Suppressor macrophage treated with lipopolysaccharide for 4 hours (primary cell): ENCODE results near the gene SYNE2.
"Not testable (repeated sequence)": the region's sequence is repeated elsewhere in the genome, so short reads cannot be mapped to it uniquely, and the experiment has no call there.

Source experiments
- DNase-seq: peaks from one replicate; pipeline ENCODE4 v3.0.0-alpha.2; 2020

SYNE2 gene

DNA sequence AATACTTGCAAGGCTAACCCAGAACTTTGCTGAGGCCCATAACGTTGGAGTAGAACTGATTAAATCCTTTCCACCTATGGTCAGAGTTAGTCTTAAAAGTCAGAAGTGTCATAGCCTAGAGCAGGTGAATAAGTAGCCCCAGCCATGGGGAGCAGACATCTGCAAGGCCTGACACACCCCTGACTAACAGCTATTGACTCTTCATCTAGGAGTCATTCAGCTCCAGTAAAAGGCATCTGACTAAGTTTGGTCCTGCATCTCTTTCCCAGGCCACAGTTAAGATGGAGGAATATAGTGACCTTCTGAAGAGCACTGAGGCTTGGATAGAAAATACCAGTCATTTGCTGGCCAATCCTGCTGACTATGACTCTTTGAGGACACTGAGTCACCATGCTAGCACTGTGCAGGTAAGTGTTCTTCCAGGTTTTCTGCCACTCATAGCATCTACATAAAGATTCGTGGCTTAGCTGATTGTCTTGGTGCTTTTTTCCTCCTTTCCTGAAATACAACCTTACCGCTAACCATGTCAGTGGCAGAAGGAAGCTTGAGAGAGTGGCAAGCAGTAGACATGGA lies 228.5 kb downstream of the SYNE2 start:
- DNase-seq, result no peak

DNA sequence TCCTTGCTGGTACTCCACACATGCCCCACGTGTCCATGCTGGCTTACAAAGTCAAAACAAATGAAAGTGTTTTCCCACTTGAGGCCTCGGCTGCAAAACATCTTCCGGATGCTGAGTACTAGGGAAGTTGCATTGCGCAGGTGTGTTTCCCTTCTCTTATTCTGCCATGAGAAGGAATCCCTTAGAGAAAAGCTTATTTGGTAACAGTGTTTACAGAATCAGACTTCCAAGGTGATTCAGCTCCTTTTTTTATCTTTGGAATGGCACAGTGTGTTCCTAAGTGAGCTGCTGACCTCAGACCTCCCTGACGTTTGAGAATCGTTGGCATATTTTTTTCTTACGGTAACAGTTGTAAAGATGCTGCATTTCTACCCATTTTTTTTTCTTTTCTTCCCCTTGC lies 230.0 kb downstream of the SYNE2 start:
- DNase-seq, result no peak

DNA sequence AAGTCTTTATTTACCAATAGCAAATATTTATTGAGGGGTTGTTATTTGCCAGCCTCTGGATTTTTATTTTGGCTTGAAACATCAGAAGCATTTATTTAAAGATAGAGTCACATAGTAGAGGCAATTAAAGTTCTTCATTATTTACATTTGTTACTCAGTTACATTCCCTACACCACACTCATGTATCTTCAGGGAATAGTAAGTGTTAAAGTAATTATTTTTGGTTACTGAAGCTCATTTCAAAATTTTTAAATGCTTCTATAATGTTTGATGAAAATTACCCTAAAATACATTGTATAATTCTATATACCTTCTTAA lies 235.8 kb downstream of the SYNE2 start:
- DNase-seq, result no peak

DNA sequence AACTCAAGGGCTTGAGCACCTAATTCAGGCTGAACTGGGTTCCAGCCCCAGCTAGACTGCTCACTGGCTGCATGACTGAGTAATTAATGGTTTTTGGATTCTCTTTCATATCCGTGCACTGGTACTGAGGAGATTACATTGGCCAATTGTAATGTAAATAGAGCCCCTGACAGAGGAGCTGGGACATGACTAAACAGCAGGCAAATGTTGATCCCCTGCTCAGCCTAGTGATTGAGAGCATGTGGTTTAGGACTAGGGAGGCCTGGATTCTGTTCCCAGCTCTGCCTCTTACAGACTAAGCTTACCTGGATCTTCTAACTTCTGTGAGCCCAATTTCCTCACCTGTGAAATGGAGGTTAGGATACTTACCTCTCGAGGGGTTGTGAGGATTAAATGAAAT lies 237.1 kb downstream of the SYNE2 start:
- no peak for DNase-seq

DNA sequence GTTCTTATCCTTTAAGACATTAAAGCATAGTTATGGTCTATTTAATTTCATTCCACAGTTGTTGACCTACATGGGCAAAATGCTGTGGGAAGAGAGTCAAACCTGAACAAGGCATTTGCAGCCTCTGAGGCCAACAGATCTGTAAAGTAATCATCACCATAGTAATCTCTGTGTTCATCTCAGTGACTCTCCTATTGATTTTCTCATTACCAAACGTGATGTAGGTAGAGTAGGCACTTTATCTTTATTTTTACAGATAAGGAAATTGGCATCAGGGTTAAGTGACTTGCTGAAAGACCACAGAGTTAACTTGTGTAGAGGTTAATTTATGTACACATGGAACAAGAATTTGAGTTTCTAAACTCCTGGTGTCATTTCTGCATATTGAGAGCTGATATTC lies 238.4 kb downstream of the SYNE2 start:
- no peak for DNase-seq

DNA sequence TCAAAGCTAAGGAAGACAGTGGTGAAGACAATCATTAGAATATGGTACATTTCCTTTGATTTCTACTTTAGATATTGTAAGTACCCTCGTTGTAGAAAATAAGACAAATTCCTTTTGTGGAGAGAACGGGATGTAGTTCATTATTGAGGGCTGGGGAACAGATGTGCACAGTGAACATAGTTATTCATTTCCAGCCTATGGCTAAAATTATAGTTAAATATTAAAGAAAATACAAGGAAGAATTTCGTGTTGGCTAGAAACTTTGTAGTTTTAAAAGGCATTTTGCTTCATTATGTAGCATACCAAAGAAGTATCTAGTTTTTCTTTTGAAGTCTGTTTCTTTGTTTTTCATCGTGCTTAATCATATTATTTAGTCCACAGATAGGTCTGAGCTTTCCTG lies 239.5 kb downstream of the SYNE2 start:
- no peak for DNase-seq

DNA sequence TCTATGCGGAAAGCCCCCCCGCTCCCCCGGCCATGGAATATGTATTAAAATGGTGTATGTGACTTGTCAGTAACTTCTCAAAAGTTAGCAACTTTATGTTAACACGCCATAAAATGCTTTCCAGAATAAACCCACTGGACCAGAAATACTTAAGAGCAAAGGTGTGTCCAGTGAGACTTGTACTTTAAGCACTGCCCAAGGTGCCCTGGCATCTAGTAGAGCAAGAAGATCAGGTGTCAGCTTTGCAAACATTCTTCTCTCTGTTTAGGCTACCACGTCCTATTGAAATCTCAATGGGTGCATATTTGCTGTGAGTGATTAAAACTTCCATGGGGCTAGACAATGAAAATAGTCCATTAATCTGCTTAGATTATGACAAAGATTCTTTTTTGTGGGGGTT lies 240.1 kb downstream of the SYNE2 start:
- DNase-seq, result no peak

DNA sequence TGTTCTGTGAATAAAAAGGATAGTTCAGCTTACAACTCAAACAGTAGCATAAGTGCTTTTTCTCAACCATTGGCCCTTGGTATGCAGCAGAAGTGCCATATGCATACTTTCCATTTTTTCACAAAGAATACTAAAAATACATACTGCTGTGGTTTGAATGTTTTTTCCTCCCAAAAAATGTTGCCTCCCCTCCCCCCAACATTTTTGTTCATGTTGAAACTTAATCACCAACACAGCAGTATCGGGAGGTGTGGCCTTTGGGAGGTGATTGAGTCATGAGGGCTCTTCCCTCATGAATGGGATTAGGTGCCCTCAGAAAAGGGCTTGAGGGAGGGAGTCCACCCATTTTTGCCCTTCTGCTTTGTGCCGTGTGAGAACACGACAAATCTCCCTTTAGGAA lies 242.8 kb downstream of the SYNE2 start:
- DNase-seq, result no peak

DNA sequence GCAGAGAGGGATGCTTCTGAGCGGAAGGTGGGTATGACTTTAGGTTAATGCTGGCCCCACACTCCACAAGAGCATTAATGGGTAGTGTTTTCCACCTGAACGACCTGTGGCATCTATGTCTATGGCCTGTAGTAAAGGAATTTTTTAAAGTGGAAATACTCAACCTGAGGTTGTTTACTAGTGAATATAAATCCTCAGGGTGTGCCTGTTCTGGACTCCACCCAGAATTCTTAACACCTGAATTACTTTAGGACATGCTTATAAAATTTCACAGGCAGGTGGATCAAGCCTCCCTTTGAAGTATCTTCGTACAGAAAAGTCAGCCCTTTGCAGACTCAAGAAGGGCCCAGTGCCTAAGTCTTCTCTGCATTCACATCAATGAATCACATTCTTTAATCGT lies 245.3 kb downstream of the SYNE2 start:
- DNase-seq, result no peak

DNA sequence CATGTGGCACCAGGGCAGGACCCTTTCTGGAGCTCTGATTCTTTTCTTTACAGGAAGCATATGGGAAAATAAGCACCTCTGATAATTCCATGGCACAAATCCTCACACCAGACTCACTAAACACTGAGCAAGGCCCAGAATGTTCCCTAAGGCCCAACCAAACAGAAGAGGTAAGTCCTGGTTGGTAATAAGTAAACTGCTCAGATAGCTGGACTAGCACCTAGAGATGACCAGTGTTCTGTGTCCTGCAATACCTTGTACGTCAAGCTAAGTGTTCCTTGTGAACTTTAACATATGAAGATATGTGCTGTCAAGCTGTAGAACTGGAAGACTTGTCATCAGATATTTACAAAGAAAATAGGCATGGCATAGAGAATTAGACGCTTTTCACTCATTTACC lies 254.6 kb downstream of the SYNE2 start:
- no peak for DNase-seq

DNA sequence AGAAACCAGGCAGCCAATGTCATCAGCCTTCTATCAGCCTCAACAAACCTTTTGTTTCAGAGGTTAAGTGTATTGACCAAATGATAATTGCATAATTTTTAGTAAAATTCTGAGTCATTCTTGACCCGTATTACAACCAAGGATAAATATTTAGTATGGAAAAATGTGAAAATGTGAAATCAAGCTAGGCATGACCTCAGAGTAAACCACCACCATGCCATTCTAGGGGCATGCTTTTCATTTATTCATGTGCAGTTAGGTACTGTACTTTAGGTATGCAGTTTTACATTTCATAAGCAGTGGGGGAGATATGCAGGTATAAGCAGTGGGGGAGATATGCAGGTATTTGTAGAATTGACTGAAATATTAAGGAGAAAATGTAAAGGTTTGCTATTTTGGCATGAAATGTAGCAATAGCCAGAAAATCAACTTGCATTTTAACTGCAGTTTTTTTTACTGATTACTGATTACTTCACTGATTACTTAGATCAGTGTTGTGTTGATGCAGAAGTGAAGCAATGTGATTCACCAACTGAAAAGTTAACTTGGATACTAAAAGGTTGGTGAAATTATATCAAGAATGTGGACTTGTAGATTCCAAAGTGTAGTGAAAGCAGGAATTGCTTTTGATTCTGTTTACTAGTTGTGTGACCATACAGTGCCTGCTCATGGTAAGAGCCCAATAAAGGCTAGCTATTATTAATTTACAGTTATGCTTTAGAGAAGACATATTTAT lies 257.2 kb downstream of the SYNE2 start:
- no peak for DNase-seq

DNA sequence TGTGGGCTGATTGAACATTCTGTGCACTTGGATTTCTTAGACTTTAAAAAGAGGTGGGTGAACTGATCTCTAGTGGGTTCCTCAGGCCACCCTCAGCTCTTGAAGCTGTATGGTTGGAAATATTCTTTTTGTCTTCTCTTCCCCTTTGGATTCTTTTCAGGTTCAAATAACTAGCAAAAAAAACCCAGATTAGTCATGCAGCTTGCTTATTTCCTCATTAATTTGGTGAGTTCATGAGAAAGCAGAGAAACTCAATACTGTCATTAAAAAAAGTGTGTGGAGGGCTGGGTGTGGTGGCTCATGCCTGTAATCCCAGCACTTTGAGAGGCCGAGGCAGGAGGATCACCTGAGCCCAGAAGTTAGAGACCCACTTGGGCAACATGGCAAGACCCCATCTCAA lies 258.0 kb downstream of the SYNE2 start:
- DNase-seq, result peak; percentile 8

DNA sequence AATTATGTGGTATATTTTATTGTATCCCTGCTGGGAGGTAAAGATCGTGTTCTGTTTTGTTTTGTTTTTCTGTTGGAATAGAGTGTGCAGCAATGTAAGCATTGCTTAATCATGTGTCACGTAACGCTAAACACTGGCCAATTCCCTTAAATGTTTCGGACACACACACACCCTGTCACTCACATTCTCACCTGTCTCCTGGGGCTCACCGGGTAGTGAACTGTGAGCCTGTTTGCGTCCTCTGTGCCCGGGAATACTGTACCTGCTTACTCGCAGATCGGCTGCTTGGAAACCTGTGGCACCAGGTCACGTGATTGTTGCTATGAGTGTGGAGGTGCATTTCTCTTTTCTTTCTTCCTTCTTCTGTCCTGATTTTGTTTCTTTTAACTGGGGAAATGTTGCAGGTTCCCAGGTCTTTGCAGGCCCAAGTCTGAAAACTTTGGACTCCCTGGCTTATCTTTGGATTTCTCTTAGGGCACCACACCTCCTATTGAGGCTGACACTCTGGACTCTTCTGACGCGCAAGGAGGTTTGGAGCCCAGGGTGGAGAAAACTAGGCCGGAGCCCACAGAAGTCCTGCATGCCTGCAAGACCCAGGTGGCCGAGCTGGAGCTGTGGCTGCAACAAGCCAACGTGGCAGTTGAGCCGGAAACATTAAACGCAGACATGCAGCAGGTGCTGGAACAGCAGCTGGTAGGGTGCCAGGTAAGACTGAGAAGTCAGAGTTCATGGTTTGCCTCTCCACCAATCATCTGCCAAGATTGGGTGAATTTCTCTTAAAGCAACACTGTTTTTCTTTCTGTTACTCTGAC lies 260.3 kb downstream of the SYNE2 start:
- no peak for DNase-seq

DNA sequence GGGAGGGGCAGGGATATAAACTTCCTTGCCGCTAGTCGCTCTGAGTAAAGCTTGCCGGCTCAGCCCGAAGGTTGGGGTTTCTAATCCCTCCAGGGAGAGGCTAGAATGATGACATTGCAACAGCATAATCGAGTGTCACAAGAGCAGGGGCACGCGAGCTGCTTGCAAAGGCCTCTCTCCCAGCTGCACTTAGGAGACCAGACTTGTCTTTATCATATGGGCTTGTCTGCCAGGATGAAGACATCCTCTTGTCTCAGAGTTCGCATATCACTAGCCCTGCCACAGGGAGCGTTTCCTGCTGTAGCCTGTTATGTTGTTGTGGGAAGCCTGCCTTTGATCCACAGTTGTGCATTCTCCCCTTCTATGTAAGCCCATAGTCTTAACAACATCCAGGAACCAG lies 261.4 kb downstream of the SYNE2 start:
- no peak for DNase-seq

DNA sequence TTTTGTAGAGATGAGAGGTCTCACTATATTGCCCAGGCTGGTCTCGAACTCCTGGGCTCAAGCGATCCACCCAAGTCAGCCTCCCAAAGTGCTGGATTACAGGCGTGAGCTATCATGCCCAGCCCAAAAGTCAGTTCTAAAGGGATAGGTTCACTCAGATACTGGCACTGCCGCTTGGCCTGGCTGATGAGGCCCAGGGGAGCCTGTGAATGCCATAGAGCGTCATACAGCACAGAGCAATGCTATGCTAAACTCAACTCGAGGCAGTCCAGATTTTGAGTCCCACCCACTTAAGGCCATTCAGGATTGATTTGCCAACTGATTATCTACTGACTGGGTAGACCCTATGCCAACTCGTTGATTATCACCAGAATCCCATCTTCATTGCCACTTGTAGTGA lies 262.0 kb downstream of the SYNE2 start:
- DNase-seq, result no peak

DNA sequence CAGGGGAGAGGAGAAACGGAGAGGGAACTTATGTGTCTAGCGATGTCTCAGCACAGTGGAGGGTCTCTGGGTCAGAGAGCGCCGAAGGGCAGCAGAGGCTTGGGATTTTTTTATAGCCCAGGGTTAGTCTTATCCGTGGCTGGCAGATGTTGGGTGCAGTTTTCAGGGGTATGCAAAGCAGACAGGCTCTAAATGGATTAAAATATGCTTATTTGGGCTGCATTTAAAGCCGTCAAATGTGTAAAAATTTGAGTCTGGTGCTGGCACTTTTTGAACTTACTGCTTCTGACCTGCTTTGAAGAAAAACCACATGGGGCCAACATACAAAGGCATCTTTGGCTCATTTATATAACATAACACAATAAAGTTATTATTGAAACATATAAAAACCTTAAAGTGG lies 262.6 kb downstream of the SYNE2 start:
- no peak for DNase-seq

DNA sequence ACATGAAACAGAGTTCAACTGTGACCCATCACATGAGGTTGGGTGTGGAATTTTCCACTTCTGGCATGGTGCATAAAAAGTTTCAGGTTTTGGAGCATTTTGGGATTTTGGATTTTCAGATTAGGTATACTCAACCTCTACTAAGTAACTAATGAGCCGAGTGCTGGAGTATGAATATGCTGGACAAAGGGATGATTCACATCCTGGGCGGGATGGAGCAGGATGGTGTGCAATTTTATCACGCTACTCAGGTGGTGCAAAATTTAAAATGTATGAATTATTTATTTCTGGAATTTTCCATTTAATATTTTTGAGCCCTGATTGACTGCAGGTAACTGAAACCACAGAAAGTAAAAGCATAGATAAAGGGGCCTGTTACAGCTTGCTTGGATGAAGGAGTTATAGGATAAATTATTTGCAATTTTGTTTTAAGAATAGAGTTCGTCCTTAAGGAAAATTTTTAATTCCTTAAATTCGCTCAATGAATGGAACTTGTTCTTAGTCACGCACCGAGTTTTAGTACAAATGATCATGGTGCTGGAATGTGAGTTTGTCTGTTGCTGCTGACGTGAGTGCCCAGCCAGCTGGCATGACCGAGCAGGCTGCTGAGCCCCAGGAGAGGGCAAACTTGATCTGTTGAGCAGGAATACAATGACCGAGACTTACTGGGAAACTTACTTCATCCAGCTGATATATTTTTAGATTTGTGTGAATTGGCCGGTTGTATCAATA lies 265.0 kb downstream of the SYNE2 start:
- DNase-seq, result no peak

DNA sequence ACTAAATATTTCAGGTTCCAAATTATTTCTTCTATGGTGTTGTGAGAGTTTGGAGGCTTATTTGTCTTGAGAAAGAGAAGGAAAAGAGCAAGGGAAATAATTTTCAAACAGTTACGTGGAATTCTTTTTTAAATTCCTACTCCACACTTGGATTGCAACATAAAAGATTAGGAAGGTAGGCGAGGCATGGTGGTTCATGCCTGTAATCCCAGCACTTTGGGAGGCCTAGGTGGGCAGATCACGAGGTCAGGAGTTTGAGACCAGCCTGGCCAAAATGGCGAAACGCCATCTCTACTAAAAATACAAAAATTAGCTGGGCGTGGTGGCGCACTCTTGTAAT lies 265.6 kb downstream of the SYNE2 start:
- not testable (repeated sequence) for DNase-seq

DNA sequence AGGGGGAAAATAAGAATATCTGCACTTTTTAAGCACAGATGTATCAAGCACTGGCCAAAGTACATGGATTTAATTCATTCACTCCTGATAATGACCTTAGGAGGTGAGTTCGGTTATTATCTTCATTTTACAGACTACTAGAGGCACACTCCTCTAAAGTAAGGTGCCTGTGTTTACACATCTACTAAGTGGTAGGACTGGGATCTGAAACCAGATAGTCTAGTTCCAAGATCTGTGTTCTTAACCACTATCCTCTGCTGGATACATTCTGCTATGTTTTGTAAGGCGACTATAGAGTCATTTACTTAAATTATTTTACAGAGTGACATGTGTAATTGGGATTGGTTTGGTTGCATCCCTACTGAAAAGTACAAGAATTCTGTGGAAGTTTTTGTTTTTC lies 266.1 kb downstream of the SYNE2 start:
- DNase-seq, result no peak

DNA sequence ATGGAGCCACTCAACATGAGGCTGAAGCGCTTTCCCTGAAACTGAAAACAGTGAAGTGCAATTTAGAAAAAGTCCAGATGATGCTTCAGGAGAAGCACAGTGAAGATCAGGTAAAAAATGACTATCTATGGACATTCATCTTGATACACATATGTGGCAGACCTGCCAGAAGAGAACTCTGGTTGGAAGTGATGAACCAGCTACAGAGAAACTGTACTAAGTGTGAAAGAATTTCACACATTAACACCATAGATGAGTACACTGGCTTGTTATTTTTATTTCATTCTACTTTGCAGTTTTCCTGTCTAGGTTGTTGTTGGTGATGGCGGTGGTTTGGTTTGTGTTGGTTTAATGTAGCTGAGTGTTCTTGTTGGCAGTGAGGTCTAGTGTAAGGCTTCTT lies 266.7 kb downstream of the SYNE2 start:
- no peak for DNase-seq

DNA sequence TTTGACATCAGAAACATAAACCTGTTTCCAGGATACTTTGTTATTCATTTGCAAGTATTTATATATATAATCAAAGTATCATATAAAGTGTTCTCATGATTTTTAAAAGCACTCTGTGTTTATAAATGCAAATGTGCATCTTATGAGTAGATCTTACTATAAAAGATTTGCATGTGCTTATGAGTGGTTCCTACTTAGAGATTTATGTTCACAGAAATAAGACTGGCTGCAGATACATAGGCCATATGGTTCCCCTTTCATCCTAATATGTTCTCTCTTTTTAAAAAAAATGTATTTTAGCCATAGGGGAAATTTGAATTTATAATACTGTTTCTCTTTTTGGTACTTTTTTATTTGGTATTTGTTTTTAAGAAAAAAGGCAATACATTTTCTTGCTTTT lies 267.2 kb downstream of the SYNE2 start:
- DNase-seq, result no peak

DNA sequence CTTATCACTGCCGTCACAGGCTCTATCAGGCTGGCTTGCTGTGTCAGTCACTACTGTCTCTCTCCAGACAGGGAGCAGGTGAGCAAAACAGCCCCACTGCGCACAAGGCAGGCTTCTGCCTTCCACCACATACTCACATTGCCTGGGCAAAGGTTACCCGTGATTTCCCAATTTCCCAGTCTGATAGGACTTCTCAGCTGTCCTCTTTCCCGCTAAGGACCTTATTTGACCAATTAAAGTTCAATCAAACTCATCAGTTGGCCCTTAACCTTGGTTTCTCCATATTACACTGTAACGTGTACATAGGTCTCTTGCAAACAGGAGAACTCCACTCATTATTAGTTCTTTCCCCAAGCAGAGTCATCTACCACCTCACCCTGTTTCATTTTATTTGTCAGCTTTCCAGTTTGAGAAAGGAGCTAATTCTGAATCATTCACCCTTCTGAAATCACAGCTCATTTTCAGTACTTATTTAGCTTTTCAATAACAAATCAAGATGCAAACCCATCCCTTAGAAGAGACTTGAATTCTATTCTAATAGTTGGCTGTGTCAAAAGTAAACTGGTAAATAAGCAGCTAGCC lies 270.5 kb downstream of the SYNE2 start:
- no peak for DNase-seq

DNA sequence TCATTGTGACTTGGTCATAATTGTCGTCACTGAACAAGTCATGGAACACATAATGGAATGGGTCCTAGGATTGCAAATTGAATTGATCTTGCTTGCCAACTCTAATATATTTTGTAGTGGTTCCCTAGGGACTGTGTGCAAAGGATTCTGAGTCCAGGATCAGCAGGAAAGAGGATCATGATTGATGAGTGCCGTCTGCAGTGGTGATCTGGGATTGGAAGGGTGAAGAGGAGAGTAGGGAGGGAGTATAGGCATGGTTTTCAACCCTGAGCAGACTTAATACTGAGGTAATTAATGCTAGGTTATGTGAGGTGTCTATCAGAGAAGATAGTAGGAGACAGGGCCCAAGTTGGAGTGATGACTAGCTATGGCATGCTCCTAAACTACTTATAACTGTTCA lies 272.5 kb downstream of the SYNE2 start:
- no peak for DNase-seq

DNA sequence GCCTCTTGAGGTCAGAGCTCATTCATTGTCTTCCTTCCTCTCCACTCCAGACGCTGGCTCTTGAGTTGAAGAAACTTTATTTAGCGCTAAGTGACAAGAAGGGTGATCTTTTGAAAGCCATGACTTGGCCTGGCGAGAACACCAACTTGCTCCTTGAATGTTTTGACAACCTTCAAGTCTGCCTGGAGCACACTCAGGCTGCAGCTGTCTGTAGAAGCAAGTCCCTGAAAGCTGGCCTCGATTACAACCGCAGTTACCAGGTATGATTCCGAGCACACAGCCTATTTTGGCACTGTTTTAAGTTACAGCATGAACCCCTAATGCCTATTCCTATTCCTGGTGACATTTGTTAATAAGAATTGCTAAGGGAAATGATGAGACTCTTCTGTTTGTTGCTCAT lies 273.7 kb downstream of the SYNE2 start:
- no peak for DNase-seq
